ENCODE measurements around the gene DDR2. TPM values are rescaled to one million over a fixed set of nuclear protein-coding genes. Genes with fewer than 3 reads are reported as not detected.

DDR2 gene
- total RNA-seq, 1 donor from 2014 or later, result 54.4 TPM

GRCh38 chr1:162716123-162716522, 83.9 kb downstream of the DDR2 start:
- no peak overlapping the region for H3K27ac Mint-ChIP-seq
- H3K27me3 Mint-ChIP-seq, result no peaks in the 10 kb centered on the region
- no peaks in the 10 kb centered on the region for H3K9me3 Mint-ChIP-seq
- no peak for DNase-seq (ENCODE audit: extremely low spot score, unreplicated experiment)
- no peaks in the 10 kb centered on the region for H3K36me3 Mint-ChIP-seq
- no peak for TF ChIP-seq CTCF (conservative IDR thresholded peaks at IDR 0.05)
- no peak overlapping the region for H3K4me3 Mint-ChIP-seq
- peaks cover 11% of the 10 kb centered on the region for H3K4me1 Mint-ChIP-seq (ENCODE audit: unreplicated experiment)

GRCh38 chr1:162716552-162716951, 84.3 kb downstream of the DDR2 start:
- no peaks in the 10 kb centered on the region for H3K36me3 Mint-ChIP-seq
- no peak overlapping the region for H3K4me3 Mint-ChIP-seq
- TF ChIP-seq CTCF (conservative IDR thresholded peaks at IDR 0.05), result no peak
- no peak for DNase-seq (ENCODE audit: extremely low spot score, unreplicated experiment)
- H3K9me3 Mint-ChIP-seq, result no peaks in the 10 kb centered on the region
- no peaks in the 10 kb centered on the region for H3K27me3 Mint-ChIP-seq
- no peak overlapping the region for H3K27ac Mint-ChIP-seq
- peaks cover 11% of the 10 kb centered on the region for H3K4me1 Mint-ChIP-seq (ENCODE audit: unreplicated experiment)

- Mint-ChIP-seq H3K9me3 (no peaks in the 10 kb centered on the region), H3K27ac (no peak overlapping the region), H3K36me3 (no peaks in the 10 kb centered on the region), H3K27me3 (no peaks in the 10 kb centered on the region), H3K4me3 (no peak overlapping the region), H3K4me1 (ENCODE audit: unreplicated experiment) (peaks cover 3% of the 10 kb centered on the region)
- no peak for TF ChIP-seq CTCF (conservative IDR thresholded peaks at IDR 0.05)
- DNase-seq (ENCODE audit: extremely low spot score, unreplicated experiment), result no peak
These were observed 85.4 kb downstream of the DDR2 start for GRCh38 chr1:162717548-162718184.

- no peak for DNase-seq (ENCODE audit: extremely low spot score, unreplicated experiment)
- Mint-ChIP-seq H3K4me3 (no peak overlapping the region), H3K27ac (no peak overlapping the region), H3K27me3 (no peaks in the 10 kb centered on the region), H3K9me3 (no peaks in the 10 kb centered on the region), H3K4me1 (ENCODE audit: unreplicated experiment) (no peaks in the 10 kb centered on the region), H3K36me3 (no peaks in the 10 kb centered on the region)
- TF ChIP-seq CTCF (conservative IDR thresholded peaks at IDR 0.05), result no peak
These were observed 87.4 kb downstream of the DDR2 start for GRCh38 chr1:162719678-162720077.

GRCh38 chr1:162720996-162721395, 88.7 kb downstream of the DDR2 start:
- H3K9me3 Mint-ChIP-seq, result no peaks in the 10 kb centered on the region
- no peak overlapping the region for H3K27ac Mint-ChIP-seq

More at GRCh38 chr1:162720996-162721395, 88.7 kb downstream of the DDR2 start:
- Mint-ChIP-seq H3K27me3 (no peaks in the 10 kb centered on the region), H3K36me3 (no peaks in the 10 kb centered on the region), H3K4me1 (ENCODE audit: unreplicated experiment) (no peaks in the 10 kb centered on the region), H3K4me3 (no peak overlapping the region)
- no peak for DNase-seq (ENCODE audit: extremely low spot score, unreplicated experiment)
- no peak for TF ChIP-seq CTCF (conservative IDR thresholded peaks at IDR 0.05)
